GM18951 (cell line): ENCODE results near the gene SCARF2.
"Not testable (repeated sequence)": the region's sequence is repeated elsewhere in the genome, so short reads cannot be mapped to it uniquely, and the experiment has no call there.

Experiments used
- POLR2A ChIP-seq: IDR thresholded peaks from 4 replicates; pipeline ENCODE4 v1.6.1; 2011; ENCODE audit warnings: mild to moderate bottlenecking; ENCODE audit not compliant: insufficient read length, insufficient read depth; ENCODE audit errors: extremely low read depth
- in situ Hi-C: fragments of 300-500 bp; cut with MboI; formaldehyde crosslinking; loops from one replicate; pipeline ENCODE4 v1.12.0; 2022; ENCODE audit warnings: low sequenced_read_pairs, mixed read lengths, inconsistent platforms; ENCODE audit not compliant: unreplicated experiment

The SCARF2 gene

GRCh38 chr22:20401376-20402014 is 36.1 kb downstream of the SCARF2 start:
- TF ChIP-seq POLR2A, result no peak
- in situ Hi-C loops, result no loop called here

- no peak for TF ChIP-seq POLR2A
- in situ Hi-C loops, result no loop called here
Observed at GRCh38 chr22:20400606-20401375, 36.8 kb downstream of the SCARF2 start.

GRCh38 chr22:20399866-20400605 is 37.6 kb downstream of the SCARF2 start:
- in situ Hi-C loops, result no loop called here
- no peak for TF ChIP-seq POLR2A

GRCh38 chr22:20398420-20398819 is 39.2 kb downstream of the SCARF2 start:
- in situ Hi-C loops, result no loop called here
- TF ChIP-seq POLR2A, result no peak

GRCh38 chr22:20397498-20397897 is 40.1 kb downstream of the SCARF2 start:
- no peak for TF ChIP-seq POLR2A
- in situ Hi-C loops, result no loop called here

- in situ Hi-C loops, result no loop called here
- no peak for TF ChIP-seq POLR2A
Observed at GRCh38 chr22:20396639-20397038, 41.0 kb downstream of the SCARF2 start.

- in situ Hi-C loops, result no loop called here
- no peak for TF ChIP-seq POLR2A
Observed at GRCh38 chr22:20395907-20396287, 41.7 kb downstream of the SCARF2 start.

GRCh38 chr22:20395181-20395906 is 42.3 kb downstream of the SCARF2 start:
- in situ Hi-C loops, result no loop called here

GRCh38 chr22:20393705-20394476 is 43.7 kb downstream of the SCARF2 start, which contains the start of gene ZNF74:
Gene ZNF74, plus strand, starts transcription at chr22:20394151. Its CDS starts 478 bp downstream, at chr22:20394629.
- TF ChIP-seq POLR2A, result peak; percentile 86
- in situ Hi-C loops, result no loop called here

More at GRCh38 chr22:20395181-20395906, 42.3 kb downstream of the SCARF2 start:
- TF ChIP-seq POLR2A, result no peak

GRCh38 chr22:20392983-20393704 is 44.5 kb downstream of the SCARF2 start:
- in situ Hi-C loops, result no loop called here
- TF ChIP-seq POLR2A, result no peak

GRCh38 chr22:20392365-20392881 is 45.2 kb downstream of the SCARF2 start:
- in situ Hi-C loops, result not testable (repeated sequence)
